ENCODE results near the gene MAT1A.
"Not testable (repeated sequence)": the region's sequence is repeated elsewhere in the genome, so short reads cannot be mapped to it uniquely, and the experiment has no call there.

Gene MAT1A

GRCh38 chr10:80226723-80227122 lies 62.7 kb downstream of the MAT1A start:
- H3K4me3 ChIP-seq (ENCODE audit: low read depth in 1 of 2, low read length in 1 of 2); H3K27me3 ChIP-seq; H3K36me3 ChIP-seq; H3K4me1 ChIP-seq (ENCODE audit: control insufficient read depth in 1 of 2, insufficient read depth in 1 of 2, low read depth in 1 of 2, low read length in 1 of 2); H3K27ac ChIP-seq; H3K9me3 ChIP-seq: not testable (repeated sequence)

- not testable (repeated sequence) for H3K4me1 ChIP-seq (ENCODE audit: control insufficient read depth in 1 of 2, insufficient read depth in 1 of 2, low read depth in 1 of 2, low read length in 1 of 2); H3K27ac ChIP-seq; H3K27me3 ChIP-seq; H3K36me3 ChIP-seq; H3K9me3 ChIP-seq; H3K4me3 ChIP-seq (ENCODE audit: low read depth in 1 of 2, low read length in 1 of 2)
Observed at GRCh38 chr10:80223031-80223419, 66.4 kb downstream of the MAT1A start.

Measured in neutrophil (primary cell).